MCF 10A (cell line): Measurements from ENCODE around the gene IL1F10. TPM values are rescaled to one million over a fixed set of nuclear protein-coding genes. Genes with fewer than 3 reads are reported as not detected.
"Not testable (repeated sequence)": the region's sequence is repeated elsewhere in the genome, so short reads cannot be mapped to it uniquely, and the experiment has no call there.

Source experiments
- BruUV-seq: library from RNA; stranded (reverse); fragments of 400-500 nt; replicated peaks from 2 replicates; lab custom pipeline; 2021; lab: Mats Ljungman, UMichigan
- CTCF ChIA-PET: fragments of 300-600 bp; sonication (Branson Sonifier 250); formaldehyde crosslinking; extraction: SDS; loops from one replicate; lab custom pipeline; 2021; ENCODE audit warnings: antibody characterized with exemption, inconsistent platforms; lab: Yijun Ruan, JAX
- POLR2A ChIA-PET: fragments of 300-600, 350-650 bp; sonication (Branson Sonifier 250); formaldehyde crosslinking; extraction: SDS; loops from one replicate; lab custom pipeline; 2020; ENCODE audit warnings: antibody characterized with exemption, inconsistent platforms; lab: Yijun Ruan, JAX
- DNase-seq: peaks from one replicate; pipeline ENCODE4 v3.0.0-alpha.2; 2018; ENCODE audit not compliant: unreplicated experiment
- H3K27ac Mint-ChIP-seq: one replicate; pipeline ENCODE4 v1.8.0; 2022; ENCODE audit warnings: mild to moderate bottlenecking, low read depth, mixed read lengths; ENCODE audit not compliant: unreplicated experiment
- H3K27me3 Mint-ChIP-seq: one replicate; pipeline ENCODE4 v1.8.0; 2022; ENCODE audit warnings: mixed read lengths; ENCODE audit not compliant: insufficient read depth, unreplicated experiment
- H3K36me3 Mint-ChIP-seq: one replicate; pipeline ENCODE4 v1.8.0; 2022; ENCODE audit warnings: mild to moderate bottlenecking, moderate library complexity, mixed read lengths; ENCODE audit not compliant: insufficient read depth, unreplicated experiment
- H3K4me1 Mint-ChIP-seq: one replicate; pipeline ENCODE4 v1.8.0; 2022; ENCODE audit warnings: mixed read lengths; ENCODE audit not compliant: insufficient read depth, unreplicated experiment
- H3K4me3 Mint-ChIP-seq: one replicate; pipeline ENCODE4 v1.8.0; 2022; ENCODE audit warnings: mild to moderate bottlenecking, moderate library complexity, mixed read lengths; ENCODE audit not compliant: unreplicated experiment
- H3K9me3 Mint-ChIP-seq: one replicate; pipeline ENCODE4 v1.8.0; 2022; ENCODE audit warnings: mixed read lengths; ENCODE audit not compliant: unreplicated experiment
- CTCF ChIP-seq: fragments of 200-600 bp; IDR thresholded peaks from one replicate; pipeline ENCODE4 v1.8.0; 2022; ENCODE audit warnings: antibody characterized with exemption, mild to moderate bottlenecking; ENCODE audit not compliant: unreplicated experiment
- intact Hi-C: fragments of 100-400 bp; cut with micrococcal nuclease; formaldehyde crosslinking; loops from 2 replicates; pipeline ENCODE4 v1.14.1; 2022
- total RNA-seq: library from RNA; stranded (reverse); gene quantifications from 2 replicates; pipeline ENCODE4 v1.2.3, GENCODE V29; 2022

IL1F10 gene
- total RNA-seq, 1 experiment from 2014 or later = not detected

GRCh38 chr2:113092864-113093612, 25.3 kb downstream of the IL1F10 start:
- H3K27me3 Mint-ChIP-seq = peaks cover 21% of the 10 kb centered on the region
- no peak for DNase-seq
- H3K27ac Mint-ChIP-seq = no peak overlapping the region
- ChIA-PET CTCF (interaction anchor here (0.6 to 1.3 kb wide), 3 partner anchors 8 to 106 kb away, joined by 4 to 9 read pairs (median 6); no protein-coding TSS in a partner anchor), POLR2A (no interaction called here)
- H3K4me1 Mint-ChIP-seq = no peaks in the 10 kb centered on the region
- BruUV-seq = no TSS peak
- H3K4me3 Mint-ChIP-seq = no peak overlapping the region
- intact Hi-C loops = no loop called here
- H3K9me3 Mint-ChIP-seq = peaks cover 8% of the 10 kb centered on the region
- H3K36me3 Mint-ChIP-seq = no peaks in the 10 kb centered on the region
- no peak for TF ChIP-seq CTCF

GRCh38 chr2:113093613-113093977, 25.8 kb downstream of the IL1F10 start:
- intact Hi-C loops = no loop called here
- Mint-ChIP-seq H3K27ac (no peak overlapping the region), H3K36me3 (no peaks in the 10 kb centered on the region), H3K4me1 (no peaks in the 10 kb centered on the region), H3K27me3 (peaks cover 25% of the 10 kb centered on the region), H3K9me3 (peaks cover 8% of the 10 kb centered on the region), H3K4me3 (no peak overlapping the region)
- TF ChIP-seq CTCF = no peak
- no peak for DNase-seq
- ChIA-PET POLR2A (no interaction called here), CTCF (interaction anchor here (1.1 to 1.3 kb wide), 2 partner anchors 45 to 106 kb away, joined by 4 to 9 read pairs; no protein-coding TSS in a partner anchor)
- BruUV-seq = no TSS peak

GRCh38 chr2:113096306-113096705, 28.5 kb downstream of the IL1F10 start:
- intact Hi-C loops, BruUV-seq, POLR2A ChIA-PET, H3K27ac Mint-ChIP-seq, CTCF ChIA-PET, H3K4me1 Mint-ChIP-seq, H3K36me3 Mint-ChIP-seq, H3K9me3 Mint-ChIP-seq, H3K4me3 Mint-ChIP-seq, DNase-seq: not testable (repeated sequence)
- H3K27me3 Mint-ChIP-seq = peaks cover 25% of the 10 kb centered on the region

- H3K27ac Mint-ChIP-seq, intact Hi-C loops, POLR2A ChIA-PET, BruUV-seq, DNase-seq, H3K36me3 Mint-ChIP-seq, H3K4me1 Mint-ChIP-seq, H3K9me3 Mint-ChIP-seq, H3K4me3 Mint-ChIP-seq: not testable (repeated sequence)
- CTCF ChIA-PET = interaction anchor here (0.6 to 1.3 kb wide), 6 partner anchors 11 to 42 kb away, joined by 3 to 7 read pairs (median 4); no protein-coding TSS in a partner anchor
- peaks cover 25% of the 10 kb centered on the region for H3K27me3 Mint-ChIP-seq
These were observed 29.3 kb downstream of the IL1F10 start for GRCh38 chr2:113096842-113097618.
